Thyroid gland (tissue), 4 donors: ENCODE results near the gene TNFRSF21. TPM values are rescaled to one million over a fixed set of nuclear protein-coding genes. Genes with fewer than 3 reads are reported as not detected.

Experiments used
- DNase-seq, 2 donors: peaks; one replicate each; pipeline ENCODE4 v3.0.0-alpha.2; 2019
- H3K27ac ChIP-seq, 3 donors: fragments of 200-600 bp; sonication (generic); 1 replicate in 2 of 3; 2 replicates in 1 of 3; pipeline ENCODE4 v1.5.1; 2016 to 2019; ENCODE audit warnings: mild to moderate bottlenecking in 1 of 3, moderate library complexity in 1 of 3
- H3K27me3 ChIP-seq: fragments of 200-600 bp; sonication (generic); one replicate; pipeline ENCODE4 v1.5.1; 2019
- H3K36me3 ChIP-seq, 2 donors: fragments of 200-600 bp; sonication (generic); one replicate each; pipeline ENCODE4 v1.5.1; 2016 to 2019
- H3K4me1 ChIP-seq, 2 donors: fragments of 200-600 bp; sonication (generic); one replicate each; pipeline ENCODE4 v1.5.1; 2017 to 2019
- H3K4me3 ChIP-seq, 3 donors: fragments of 200-600 bp; sonication (generic); replicated peaks in 1 of 3; 1 replicate in 2 of 3; 2 replicates in 1 of 3; pipeline ENCODE4 v1.5.1; 2016; ENCODE audit warnings: mild to moderate bottlenecking in 1 of 3
- H3K9me3 ChIP-seq: fragments of 200-600 bp; sonication (generic); one replicate; pipeline ENCODE4 v1.5.1; 2017
- POLR2A ChIP-seq, 2 donors: fragments of 450-650 bp; IDR thresholded peaks; one replicate each; pipeline ENCODE4 v1.6.1; 2017; ENCODE audit warnings: antibody characterized with exemption in 2 of 2, mild to moderate bottlenecking in 2 of 2, moderate library complexity in 1 of 2
- WGBS, 2 donors: methylation state at CpG; one replicate each; pipeline ENCODE4 v1.1.5; 2017; 5-methylcytosine and 5-hydroxymethylcytosine counted together
- intact Hi-C: fragments of 100-400 bp; cut with DNase I; formaldehyde crosslinking; loops from one replicate; pipeline ENCODE4 v1.15.1; 2023
- total RNA-seq, 4 donors: library from RNA; depleted of rRNA; stranded (reverse); fragments of >200 nt; gene quantifications; one replicate each; pipeline ENCODE4 v1.2.3, GENCODE V29; 2016
- TF ChIP-seq, protein P1 (sequence below), 6 experiments: fragments of 200-600 bp in 3 of 6; fragments of 450-650 bp in 3 of 6; sonication (generic) in 3 of 6; IDR thresholded peaks; one replicate each; pipeline ENCODE4 v1.5.1; 2016 to 2019; ENCODE audit warnings: antibody characterized with exemption in 6 of 6, mild to moderate bottlenecking in 2 of 6, inconsistent platforms in 1 of 6, moderate library complexity in 1 of 6

TNFRSF21 gene
- total RNA-seq, 4 donors from 2014 or later: 5.7 to 13.6 (median 7.0) TPM

DNA sequence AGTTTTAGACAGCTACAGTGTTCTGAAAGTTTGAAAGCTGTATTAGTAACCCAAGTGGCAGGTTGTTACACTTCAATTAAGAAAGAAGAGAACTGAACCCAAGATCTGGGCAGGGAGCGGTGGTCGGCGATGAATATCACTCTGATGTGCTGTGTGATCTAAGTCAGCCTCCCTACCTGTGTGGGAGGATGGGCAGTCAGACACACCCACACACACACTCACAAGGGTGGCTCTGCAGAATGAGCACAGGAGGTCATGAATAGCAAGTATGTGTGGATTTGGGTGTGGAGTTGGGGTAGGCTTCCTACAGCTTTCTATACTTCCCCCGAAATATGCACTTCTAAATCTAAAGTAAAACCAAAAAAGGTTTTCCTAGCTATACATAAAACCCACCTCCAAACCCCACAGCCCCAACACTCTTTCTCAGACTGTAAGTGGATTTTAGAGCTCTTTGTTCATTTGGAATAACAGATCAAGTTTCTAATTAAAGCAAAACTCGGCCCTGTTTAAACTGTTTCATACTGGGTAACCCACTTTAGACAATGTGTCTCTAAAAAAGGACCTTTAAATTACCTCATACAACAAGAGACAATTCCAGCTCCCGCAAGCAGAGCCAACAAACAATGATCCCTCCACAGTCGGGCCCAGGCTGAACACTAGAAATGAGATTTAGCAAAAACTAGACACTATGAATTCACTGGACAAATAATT, 19.4 kb downstream of the TNFRSF21 start:
- TF ChIP-seq, protein P1, sequence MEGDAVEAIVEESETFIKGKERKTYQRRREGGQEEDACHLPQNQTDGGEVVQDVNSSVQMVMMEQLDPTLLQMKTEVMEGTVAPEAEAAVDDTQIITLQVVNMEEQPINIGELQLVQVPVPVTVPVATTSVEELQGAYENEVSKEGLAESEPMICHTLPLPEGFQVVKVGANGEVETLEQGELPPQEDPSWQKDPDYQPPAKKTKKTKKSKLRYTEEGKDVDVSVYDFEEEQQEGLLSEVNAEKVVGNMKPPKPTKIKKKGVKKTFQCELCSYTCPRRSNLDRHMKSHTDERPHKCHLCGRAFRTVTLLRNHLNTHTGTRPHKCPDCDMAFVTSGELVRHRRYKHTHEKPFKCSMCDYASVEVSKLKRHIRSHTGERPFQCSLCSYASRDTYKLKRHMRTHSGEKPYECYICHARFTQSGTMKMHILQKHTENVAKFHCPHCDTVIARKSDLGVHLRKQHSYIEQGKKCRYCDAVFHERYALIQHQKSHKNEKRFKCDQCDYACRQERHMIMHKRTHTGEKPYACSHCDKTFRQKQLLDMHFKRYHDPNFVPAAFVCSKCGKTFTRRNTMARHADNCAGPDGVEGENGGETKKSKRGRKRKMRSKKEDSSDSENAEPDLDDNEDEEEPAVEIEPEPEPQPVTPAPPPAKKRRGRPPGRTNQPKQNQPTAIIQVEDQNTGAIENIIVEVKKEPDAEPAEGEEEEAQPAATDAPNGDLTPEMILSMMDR (IDR thresholded peaks at IDR 0.05): no peak
- no peak for TF ChIP-seq POLR2A (IDR thresholded peaks at IDR 0.05)
- intact Hi-C loops: no loop called here
- 89 to 92% methylated on average over 7 of the region's 7 CpGs for WGBS, 2 donors
- Histone ChIP-seq H3K4me3 (no peak overlapping the region), H3K4me1 (peaks cover 4 to 11% of the 10 kb centered on the region in 2 donors), H3K36me3 (no peaks in the 10 kb centered on the region), H3K27ac (no peak overlapping the region), H3K9me3 (no peaks in the 10 kb centered on the region), H3K27me3 (no peaks in the 10 kb centered on the region)
- no peak for DNase-seq

DNA sequence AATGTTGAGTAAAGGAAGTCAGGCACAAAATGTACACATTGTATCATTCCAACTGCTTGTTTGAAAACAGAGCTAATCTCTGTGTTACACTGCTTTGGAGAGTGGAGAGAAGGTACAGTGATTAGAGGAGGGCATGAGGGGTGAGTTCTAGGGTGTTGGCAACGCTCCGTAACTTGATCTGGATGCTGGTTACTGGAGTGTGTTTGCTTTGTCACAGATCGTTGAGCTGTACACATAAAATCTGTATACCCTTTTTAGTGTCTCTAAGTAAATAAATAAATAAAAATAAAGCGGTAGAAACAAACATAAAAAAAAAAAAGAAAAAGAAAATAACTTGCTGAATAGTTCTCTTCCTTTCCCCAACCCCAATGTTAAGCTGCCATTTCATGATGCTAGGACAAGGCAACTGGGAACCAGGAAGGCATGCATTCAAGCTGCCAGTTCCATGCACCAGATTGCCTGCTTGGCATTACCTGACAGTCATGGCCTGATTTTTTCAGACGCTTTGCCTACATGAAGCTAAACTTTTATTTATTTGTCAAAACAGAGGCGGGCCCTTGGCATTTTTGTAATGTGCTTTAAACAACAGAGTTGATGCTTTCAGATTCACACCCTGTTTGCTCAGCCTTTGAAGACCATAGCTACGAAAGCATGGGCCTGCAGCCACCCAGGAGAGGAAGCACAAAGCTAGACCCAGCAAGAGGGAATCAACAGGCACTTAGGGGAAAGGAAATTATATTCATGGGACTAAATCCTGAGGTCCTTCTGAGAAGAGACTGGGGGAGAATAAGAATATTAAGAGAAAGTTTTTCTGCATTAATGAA, 21.2 kb downstream of the TNFRSF21 start:
- 49 to 55% methylated on average over 7 of the region's 7 CpGs for WGBS, 2 donors

DNA sequence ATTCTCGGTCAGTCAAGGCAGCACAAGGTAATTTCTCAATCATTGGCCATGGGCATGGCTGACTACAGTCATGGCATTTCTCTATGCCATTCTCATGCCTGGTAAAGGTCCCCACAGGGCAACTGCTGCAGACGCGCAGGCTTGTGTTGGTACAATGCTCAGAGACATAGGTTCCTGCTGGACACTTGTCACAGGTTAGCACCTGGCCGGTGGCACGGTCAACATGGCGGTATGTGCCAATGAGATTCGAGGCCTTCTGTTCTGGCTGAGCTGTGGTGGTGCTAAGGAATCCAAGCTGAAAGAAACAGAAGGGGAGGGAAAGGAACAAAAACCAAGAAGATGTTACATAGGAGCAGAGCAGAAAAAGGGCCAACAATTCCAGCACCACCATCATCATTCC, 23.4 kb downstream of the TNFRSF21 start:
- H3K27me3 ChIP-seq: no peaks in the 10 kb centered on the region
- peaks cover 4 to 11% of the 10 kb centered on the region in 2 donors for H3K4me1 ChIP-seq
- DNase-seq: no peak
- no peaks in the 10 kb centered on the region for H3K9me3 ChIP-seq
- no peaks in the 10 kb centered on the region for H3K36me3 ChIP-seq
- H3K4me3 ChIP-seq: no peak overlapping the region
- H3K27ac ChIP-seq: no peak overlapping the region
- TF ChIP-seq, protein P1 (IDR thresholded peaks at IDR 0.05): no peak
- no peak for TF ChIP-seq POLR2A (IDR thresholded peaks at IDR 0.05)
- WGBS, 2 donors: 96 to 98% methylated on average over 6 to 7 of the region's 7 CpGs
- intact Hi-C loops: no loop called here

More for the DNA sequence above, 21.2 kb downstream of the TNFRSF21 start:
- H3K27me3 ChIP-seq: no peaks in the 10 kb centered on the region
- peak; percentile 10 to 21 for DNase-seq
- no peaks in the 10 kb centered on the region for H3K36me3 ChIP-seq
- H3K9me3 ChIP-seq: no peaks in the 10 kb centered on the region
- TF ChIP-seq, protein P1 (IDR thresholded peaks at IDR 0.05): no peak
- H3K27ac ChIP-seq: peak overlapping the region in 1 of 3 donors; percentile 19
- H3K4me3 ChIP-seq: no peak overlapping the region
- intact Hi-C loops: no loop called here
- peaks cover 4 to 11% of the 10 kb centered on the region in 2 donors for H3K4me1 ChIP-seq

DNA sequence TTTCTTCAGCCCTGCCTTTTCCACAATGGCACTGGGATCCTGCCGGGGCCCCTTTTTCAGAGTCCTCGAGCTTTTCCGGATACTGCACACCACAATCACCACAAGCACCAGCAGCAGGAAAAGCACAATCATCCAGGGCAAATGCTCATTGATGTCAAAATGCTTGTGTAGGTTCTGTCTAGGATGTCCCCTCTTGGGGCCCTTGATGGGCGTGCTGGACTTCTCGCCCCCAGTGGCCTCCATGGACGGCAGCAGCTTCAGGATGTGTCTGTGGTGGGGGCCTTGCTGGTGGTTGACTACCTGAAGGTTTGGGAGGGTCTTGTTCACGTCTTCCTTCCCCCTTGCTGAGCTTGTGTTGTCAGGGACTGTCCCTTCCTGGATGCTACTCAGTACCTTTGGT, 25.7 kb downstream of the TNFRSF21 start:
- Histone ChIP-seq H3K4me1 (peaks cover 8 to 18% of the 10 kb centered on the region in 2 donors), H3K9me3 (no peaks in the 10 kb centered on the region), H3K4me3 (no peak overlapping the region), H3K27me3 (no peaks in the 10 kb centered on the region), H3K36me3 (no peaks in the 10 kb centered on the region), H3K27ac (no peak overlapping the region)
- TF ChIP-seq POLR2A (IDR thresholded peaks at IDR 0.05): no peak
- TF ChIP-seq, protein P1 (IDR thresholded peaks at IDR 0.05): no peak
- 94 to 95% methylated on average over 7 of the region's 7 CpGs for WGBS, 2 donors
- DNase-seq: no peak
- intact Hi-C loops: no loop called here

DNA sequence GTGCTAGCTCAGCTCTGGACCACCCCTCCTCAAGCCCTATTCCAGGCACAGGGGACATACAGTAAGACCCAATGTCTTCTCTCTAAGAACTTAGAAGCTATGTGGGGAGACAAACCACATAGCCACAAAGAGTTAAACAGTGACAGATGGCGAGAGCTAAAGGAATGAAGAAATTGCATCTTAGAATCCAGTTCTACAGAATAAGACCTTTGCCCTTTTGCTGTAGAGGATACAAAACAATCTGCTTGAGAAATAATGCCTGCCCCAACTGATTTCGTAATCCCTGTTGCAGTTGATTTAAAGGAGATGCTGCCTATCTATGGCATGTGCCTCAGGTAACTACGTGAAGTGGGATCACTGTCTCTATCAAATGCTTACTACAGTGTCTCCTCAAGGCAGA, 31.2 kb downstream of the TNFRSF21 start:
- TF ChIP-seq, protein P1 (IDR thresholded peaks at IDR 0.05): no peak
- no peak for TF ChIP-seq POLR2A (IDR thresholded peaks at IDR 0.05)
- no peak overlapping the region for H3K4me3 ChIP-seq
- 84 to 89% methylated on average over 3 of the region's 3 CpGs for WGBS, 2 donors
- peaks cover 4 to 9% of the 10 kb centered on the region in 2 donors for H3K4me1 ChIP-seq
- intact Hi-C loops: no loop called here
- no peaks in the 10 kb centered on the region for H3K36me3 ChIP-seq
- H3K9me3 ChIP-seq: no peaks in the 10 kb centered on the region
- H3K27me3 ChIP-seq: no peaks in the 10 kb centered on the region
- DNase-seq: no peak
- no peak overlapping the region for H3K27ac ChIP-seq
